HG03064 (cell line): ENCODE results near the gene DEPDC7.
"Not testable (repeated sequence)": the region's sequence is repeated elsewhere in the genome, so short reads cannot be mapped to it uniquely, and the experiment has no call there.

Experiments used
- ATAC-seq: cut with Tn5 transposase; IDR thresholded peaks from one replicate; pipeline ENCODE4 v1.9.1; 2021; ENCODE audit warnings: low read depth; ENCODE audit not compliant: unreplicated experiment

DEPDC7 gene

DNA sequence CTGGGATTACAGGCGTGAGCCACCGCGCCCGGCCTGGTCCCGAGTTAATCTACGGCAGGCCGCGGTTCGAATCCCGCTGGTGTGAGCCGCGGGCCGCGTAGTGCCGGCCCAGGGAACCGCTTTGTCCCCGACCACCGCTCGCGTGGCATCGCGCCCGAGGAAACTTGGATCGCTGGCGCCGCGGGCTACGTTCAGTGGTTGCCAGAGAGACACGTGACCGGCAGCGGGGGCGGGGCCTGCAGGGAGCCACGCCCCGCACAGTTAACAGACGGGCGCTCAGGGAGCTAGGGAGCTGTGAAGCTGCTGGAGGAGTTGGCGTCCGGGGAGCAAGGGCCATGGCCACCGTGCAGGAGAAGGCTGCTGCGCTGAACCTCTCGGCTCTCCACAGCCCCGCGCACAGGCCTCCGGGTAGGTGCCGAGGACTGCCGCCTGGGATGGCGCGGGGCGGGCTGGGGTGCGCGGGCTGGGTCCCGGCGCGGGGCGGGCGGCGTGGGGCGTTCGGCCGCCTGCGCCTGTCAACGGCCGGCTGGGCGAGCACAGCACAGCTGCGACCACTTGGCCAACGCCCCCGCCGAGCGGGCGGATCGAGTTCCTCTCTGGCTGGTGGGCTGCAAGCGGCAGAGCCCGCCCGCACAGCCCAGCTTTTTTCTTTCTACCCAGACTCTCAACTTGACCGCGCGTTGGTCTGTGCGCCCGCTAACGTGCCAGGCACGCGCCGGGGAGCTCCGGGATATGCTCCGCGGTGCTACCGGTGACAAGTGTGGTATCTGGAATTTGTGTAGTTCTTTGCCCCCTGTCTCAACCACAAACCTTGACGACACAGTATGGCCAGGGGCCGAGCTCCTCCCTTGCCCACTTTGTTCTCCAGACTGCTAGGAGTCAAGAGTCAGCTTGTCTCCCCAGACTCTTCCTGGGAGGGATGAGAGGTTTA, at the start of gene DEPDC7:
Gene DEPDC7, plus strand, starts transcription at position 258 of the 931 bp plus-strand sequence. Its CDS starts 78 bp downstream, at position 336.
- ATAC-seq: peak; percentile 64

DNA sequence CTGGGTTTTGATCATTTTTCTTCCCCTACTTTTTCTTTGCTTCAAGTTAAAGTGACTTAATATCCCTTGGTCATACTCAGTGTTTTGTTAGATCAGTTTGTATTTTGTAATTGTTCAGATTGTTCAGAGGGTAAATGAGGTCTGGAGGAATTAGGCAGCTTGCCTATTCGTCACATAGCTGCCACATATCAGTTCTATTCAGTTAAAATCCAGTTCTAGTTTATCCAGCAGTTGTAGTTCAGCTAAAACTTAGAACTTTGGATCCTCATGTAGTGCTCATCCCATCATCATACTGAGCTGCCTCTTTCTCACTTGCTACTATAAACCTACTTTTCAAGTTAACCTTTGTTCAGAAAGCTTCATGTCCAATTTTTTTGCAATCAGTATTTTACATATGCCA, 47.1 kb upstream of the DEPDC7 start:
- no peak for ATAC-seq

GRCh38 chr11:32972233-32972632, 43.4 kb upstream of the DEPDC7 start:
- not testable (repeated sequence) for ATAC-seq

DNA sequence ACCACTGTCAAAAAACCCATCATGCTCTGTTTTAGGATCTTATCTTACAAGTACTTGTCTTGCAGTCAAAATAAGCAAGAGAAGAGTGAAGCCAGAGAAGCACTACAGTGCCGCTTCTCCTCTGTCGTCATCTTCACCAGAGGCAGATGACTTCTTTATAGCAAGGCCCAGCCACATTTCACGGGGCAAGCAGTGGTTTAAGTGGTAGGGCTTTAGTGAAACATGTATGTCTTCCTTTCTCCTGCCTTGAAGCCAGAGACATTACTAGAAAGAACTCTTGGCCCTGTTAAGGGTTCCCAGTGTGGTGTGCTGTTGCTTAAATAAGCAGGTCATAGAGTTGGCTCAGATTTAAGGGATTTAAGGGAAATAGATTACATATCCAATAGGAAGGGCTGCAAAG, 42.9 kb upstream of the DEPDC7 start:
- no peak for ATAC-seq

DNA sequence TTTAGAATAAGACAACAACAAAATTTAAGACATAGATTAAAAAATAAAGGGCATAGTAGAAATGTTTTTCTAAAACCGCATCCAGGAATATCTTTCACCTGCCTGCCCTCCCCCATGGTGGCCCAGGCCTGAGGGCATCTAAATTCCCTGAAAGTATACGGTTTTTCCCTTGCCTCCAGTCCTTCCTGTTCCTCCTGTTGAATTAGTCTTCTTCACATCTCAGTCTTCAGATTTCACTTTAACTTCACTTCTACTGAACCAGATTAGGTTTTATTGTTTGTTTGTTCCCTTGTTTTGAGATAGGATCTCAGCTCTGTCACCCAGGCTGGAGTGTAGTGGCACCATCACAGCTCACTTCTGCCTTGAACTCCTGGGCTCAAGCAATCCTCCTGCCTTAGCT, 33.1 kb upstream of the DEPDC7 start:
- ATAC-seq: no peak

- ATAC-seq: no peak
Observed at GRCh38 chr11:32983506-32983905, 32.2 kb upstream of the DEPDC7 start.

DNA sequence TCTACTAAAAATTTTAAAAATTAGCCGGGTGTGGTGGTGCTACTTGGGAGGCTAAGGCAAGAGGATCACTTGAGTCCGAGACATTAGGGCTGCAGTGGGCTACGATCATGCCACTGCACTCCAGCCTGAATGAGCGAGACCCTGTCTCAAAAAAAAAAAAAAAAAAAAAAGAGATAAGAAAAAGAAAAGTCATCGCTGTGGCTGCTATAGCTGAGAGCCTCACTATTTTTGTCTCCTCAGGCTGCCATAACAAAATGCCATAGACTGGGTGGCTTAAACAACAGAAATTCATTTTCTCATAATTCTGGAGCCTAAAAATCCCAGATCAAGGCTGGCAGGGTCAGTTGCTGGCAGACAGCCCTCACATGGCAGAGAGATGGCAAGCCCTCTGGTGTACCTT, 30.1 kb upstream of the DEPDC7 start:
- ATAC-seq: no peak

DNA sequence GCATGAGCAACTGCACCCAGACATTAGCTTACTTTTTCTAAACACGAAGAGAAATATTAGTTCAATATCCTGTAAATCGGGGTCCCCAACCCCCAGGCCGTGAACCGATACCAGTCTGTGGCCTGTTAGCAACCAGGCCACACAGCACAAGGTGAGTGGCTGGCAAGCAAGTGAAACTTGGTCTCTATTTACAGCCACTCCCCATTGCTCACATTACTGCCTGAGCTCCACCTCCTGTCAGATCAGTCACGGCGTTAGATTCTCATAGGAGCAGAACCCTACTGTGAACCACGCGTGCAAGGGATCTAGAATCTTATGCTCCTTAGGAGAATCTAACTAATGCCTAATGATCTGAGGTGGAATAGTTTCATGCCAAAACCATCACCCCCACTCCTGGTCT, 27.8 kb upstream of the DEPDC7 start:
- no peak for ATAC-seq

- ATAC-seq: no peak
Observed at GRCh38 chr11:32990481-32990880, 25.2 kb upstream of the DEPDC7 start.

GRCh38 chr11:32991427-32991826, 24.3 kb upstream of the DEPDC7 start:
- ATAC-seq: no peak

DNA sequence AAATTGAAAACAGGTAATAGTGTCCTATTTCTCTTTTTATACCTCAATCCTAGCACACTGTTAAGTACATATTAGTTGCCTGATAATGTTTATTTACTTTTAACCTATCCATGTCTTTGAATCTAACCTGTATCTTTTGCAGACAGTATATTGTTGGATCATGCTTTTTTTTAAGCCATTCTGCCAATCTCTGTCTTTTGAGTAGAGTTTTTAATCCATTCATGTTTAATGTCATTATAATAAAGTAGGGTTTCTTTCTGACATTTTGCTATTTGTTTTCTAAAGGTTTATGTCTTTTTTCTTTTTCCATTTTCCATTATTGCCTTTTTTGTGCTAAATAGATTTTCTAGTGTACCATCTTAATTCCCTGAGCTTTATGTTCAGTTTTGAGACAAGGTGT, 23.8 kb upstream of the DEPDC7 start:
- no peak for ATAC-seq

DNA sequence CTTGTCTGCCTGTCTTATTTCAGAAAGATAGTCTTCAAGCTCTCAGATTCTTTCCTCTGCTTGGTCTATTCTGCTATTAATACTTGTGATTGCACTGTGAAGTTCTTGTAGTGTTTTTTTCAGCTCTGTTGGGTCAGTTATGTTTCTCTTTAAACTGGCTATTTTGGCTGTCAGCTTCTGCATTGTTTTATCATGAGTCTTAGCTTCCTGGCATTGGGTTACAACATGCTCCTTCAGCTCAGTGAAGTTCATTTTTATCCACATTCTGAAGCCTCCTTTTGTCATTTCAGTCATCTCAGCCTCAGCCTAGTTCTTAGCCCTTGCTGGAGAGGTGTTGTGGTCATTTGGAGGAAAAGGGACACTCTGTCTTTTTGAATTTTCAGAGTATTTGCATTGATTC, 15.5 kb upstream of the DEPDC7 start:
- ATAC-seq: no peak

DNA sequence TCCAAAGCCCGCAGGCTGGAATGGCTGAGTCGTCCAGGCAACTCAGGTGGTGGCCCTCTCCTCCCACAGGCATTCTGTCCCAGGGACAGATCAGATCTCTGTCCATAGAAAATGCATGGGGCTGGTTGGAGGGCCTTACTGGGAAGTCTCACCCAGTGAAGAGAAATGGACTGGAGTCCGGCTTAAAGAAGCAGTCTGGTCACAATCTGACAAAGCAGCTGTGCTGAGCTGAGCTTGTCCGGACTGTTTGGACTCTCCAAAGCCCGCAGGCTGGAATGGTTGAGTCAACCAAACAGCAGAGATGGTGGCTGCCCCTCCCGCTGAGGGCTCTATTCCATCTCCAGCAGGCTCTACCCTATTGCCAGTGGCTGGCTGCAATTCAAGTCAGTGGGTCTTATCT, 14.4 kb upstream of the DEPDC7 start:
- ATAC-seq: no peak

- ATAC-seq: no peak
Observed at GRCh38 chr11:33001751-33002542, 13.7 kb upstream of the DEPDC7 start.

DNA sequence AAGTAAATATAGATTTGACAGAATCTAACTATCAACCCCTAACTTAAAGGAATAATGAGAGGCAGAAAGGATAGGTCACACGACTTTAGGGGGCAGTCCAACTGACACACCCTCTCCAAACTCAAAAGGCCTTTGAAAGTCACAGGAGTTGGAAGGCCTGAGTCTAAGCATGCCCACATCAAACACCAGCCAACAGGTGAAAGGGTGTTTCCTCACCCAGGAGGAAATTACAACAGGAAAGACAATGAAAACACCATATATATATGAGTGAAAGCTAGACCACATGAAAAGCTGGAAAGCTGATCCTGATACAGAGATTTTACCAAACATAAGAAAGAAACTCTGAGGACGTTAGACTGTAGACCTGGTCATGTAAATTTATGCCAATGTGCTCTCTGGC, 10.5 kb upstream of the DEPDC7 start:
- ATAC-seq: no peak

GRCh38 chr11:33006010-33006409, 9.7 kb upstream of the DEPDC7 start:
- ATAC-seq: no peak

GRCh38 chr11:33013755-33014154, 1.9 kb upstream of the DEPDC7 start:
- ATAC-seq: no peak

GRCh38 chr11:33016654-33017053, 976 bp downstream of the DEPDC7 start:
- no peak for ATAC-seq

GRCh38 chr11:33017478-33017877, 1.8 kb downstream of the DEPDC7 start:
- no peak for ATAC-seq

GRCh38 chr11:33017965-33018364, 2.3 kb downstream of the DEPDC7 start:
- ATAC-seq: no peak

DNA sequence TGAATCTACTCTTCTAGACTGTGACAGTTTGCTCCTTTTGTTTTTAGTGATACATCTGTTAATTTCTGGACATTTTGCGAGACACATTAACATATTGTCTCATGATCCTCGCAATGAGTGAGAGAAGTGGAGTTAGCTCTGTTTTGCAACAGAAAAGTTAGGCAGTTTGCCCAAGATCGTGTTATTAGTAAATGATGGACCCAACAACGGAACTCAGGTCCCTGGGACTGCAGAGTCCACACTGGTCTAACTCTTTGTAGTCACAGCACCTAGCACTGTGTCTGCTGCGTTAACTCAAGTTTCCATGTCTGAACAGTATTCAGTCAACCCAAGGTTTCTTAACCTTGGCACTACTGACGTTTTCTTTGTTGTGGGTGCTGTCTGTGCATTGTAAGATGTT, 3.2 kb downstream of the DEPDC7 start:
- no peak for ATAC-seq

GRCh38 chr11:33021501-33021900, 5.8 kb downstream of the DEPDC7 start:
- ATAC-seq: no peak
